ENCODE measurements around the gene CEP97.

Gene CEP97, protein sequence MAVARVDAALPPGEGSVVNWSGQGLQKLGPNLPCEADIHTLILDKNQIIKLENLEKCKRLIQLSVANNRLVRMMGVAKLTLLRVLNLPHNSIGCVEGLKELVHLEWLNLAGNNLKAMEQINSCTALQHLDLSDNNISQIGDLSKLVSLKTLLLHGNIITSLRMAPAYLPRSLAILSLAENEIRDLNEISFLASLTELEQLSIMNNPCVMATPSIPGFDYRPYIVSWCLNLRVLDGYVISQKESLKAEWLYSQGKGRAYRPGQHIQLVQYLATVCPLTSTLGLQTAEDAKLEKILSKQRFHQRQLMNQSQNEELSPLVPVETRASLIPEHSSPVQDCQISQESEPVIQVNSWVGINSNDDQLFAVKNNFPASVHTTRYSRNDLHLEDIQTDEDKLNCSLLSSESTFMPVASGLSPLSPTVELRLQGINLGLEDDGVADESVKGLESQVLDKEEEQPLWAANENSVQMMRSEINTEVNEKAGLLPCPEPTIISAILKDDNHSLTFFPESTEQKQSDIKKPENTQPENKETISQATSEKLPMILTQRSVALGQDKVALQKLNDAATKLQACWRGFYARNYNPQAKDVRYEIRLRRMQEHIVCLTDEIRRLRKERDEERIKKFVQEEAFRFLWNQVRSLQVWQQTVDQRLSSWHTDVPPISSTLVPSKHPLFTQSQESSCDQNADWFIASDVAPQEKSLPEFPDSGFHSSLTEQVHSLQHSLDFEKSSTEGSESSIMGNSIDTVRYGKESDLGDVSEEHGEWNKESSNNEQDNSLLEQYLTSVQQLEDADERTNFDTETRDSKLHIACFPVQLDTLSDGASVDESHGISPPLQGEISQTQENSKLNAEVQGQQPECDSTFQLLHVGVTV

DNA sequence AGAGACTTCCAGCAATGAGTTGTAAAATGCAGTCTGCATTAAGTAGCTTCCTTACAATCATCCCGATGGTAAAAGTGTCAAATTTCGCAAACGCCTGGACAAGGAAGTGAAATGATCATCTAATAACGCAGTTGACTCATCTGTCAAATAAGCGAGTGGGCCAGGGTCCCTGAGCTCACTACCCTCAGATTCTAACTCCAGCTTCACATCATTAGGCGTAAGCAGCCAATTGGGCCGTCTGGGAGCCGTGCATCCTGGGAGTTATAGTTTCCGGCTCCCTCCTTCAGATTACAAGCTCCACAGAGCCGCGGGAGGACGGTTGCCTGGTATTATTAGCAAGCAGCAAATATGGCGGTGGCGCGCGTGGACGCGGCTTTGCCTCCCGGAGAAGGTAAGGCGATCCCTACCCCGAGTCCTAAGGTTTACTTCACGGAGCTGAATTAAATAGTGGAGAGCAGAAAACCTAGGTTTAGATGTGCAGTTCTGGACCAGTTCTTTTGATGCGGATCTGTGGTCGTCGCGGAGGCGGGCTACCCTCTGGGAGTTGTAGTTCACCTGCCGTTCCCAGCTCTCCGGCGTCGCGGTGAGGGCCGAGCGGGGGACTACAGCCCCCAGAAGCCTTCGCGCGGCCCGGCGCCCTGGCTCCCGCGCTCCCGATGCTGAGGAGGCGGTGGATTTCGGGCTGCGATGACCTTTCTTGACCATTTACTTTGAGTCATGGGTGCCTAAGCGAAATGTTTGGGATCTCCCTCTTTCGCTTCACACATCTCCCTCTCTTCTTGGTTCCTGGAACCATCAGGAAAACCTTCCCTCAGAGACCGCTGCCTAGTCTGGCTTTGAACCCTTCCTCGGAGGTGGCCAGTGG, at the start of gene CEP97:
Gene CEP97, plus strand, starts transcription at position 286 of the 865 bp plus-strand sequence. Its CDS starts 63 bp downstream, at position 349.
- TF ChIP-seq ZFP3 (CRISPR knock-in tag; IDR thresholded peaks at IDR 0.05) (0 out of 2 replicates have a peak, but pooled peaks have one; percentile 43), ARNTL (CRISPR knock-in tag; IDR thresholded peaks at IDR 0.05; ENCODE audit: borderline replicate concordance, low read depth) (no peak)
- peak; percentile 98 for ATAC-seq

- peak; percentile 96 for TF ChIP-seq ZFP3 (CRISPR knock-in tag; IDR thresholded peaks at IDR 0.05)
- TF ChIP-seq OSR1 (CRISPR knock-in tag; IDR thresholded peaks at IDR 0.05), result no peak
Measured at GRCh38 chr3:101675709-101676215, 48.7 kb upstream of the CEP97 start.

DNA sequence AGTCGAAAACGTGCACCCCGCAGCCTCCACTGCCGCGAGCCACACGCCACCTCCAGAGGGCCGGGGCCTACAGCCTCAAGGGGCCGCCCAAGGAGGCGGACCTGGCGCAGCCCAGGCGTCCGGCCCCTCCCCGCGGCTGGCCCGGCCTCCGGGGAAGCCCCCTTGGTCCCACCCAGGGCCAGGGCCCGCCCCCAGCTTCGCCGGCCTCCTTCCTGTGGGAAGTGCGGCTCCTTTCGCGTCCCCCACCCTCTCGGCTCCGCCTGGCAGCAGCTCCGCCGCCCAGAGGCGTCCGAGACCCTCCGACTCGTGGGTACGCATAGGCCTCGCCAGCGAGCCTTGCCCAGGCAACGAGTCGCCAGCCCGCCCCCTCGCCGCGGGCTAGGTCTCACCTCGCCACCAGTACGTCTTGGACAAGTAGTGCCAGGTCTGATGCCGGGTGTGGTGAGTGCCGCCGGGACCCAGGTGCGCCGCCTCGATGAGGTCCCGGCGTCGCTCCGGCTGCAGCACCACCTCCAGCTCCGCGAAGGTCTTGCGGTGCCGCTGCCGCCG, 48.1 kb upstream of the CEP97 start:
- peak; percentile 90 for ATAC-seq
- no peak for TF ChIP-seq SNAI2 (CRISPR knock-in tag; IDR thresholded peaks at IDR 0.05)
- no peak for TF ChIP-seq ISL1 (CRISPR knock-in tag; IDR thresholded peaks at IDR 0.05)
- no peak for TF ChIP-seq TSHZ2 (CRISPR knock-in tag; IDR thresholded peaks at IDR 0.05)
- TF ChIP-seq POU6F1 (CRISPR knock-in tag; IDR thresholded peaks at IDR 0.05; ENCODE audit: borderline replicate concordance, low read depth), result no peak
- TF ChIP-seq ARNTL (CRISPR knock-in tag; IDR thresholded peaks at IDR 0.05; ENCODE audit: borderline replicate concordance, low read depth), result no peak
- TF ChIP-seq CREB5 (CRISPR knock-in tag; IDR thresholded peaks at IDR 0.05; ENCODE audit: low read depth), result no peak
- no peak for TF ChIP-seq BACH2 (CRISPR knock-in tag; IDR thresholded peaks at IDR 0.05; ENCODE audit: borderline replicate concordance)
- no peak for TF ChIP-seq TCF4 (CRISPR knock-in tag; IDR thresholded peaks at IDR 0.05; ENCODE audit: borderline replicate concordance)
- TF ChIP-seq ZNF70 (CRISPR knock-in tag; IDR thresholded peaks at IDR 0.05), result no peak
- no peak for TF ChIP-seq ZC3H10 (CRISPR knock-in tag; IDR thresholded peaks at IDR 0.05)
- TF ChIP-seq GLIS3 (CRISPR knock-in tag; IDR thresholded peaks at IDR 0.05), result no peak
- no peak for TF ChIP-seq ZNF565 (CRISPR knock-in tag; conservative IDR thresholded peaks at IDR 0.05; ENCODE audit: low read depth)
- no peak for TF ChIP-seq ESRRG (CRISPR knock-in tag; IDR thresholded peaks at IDR 0.05)
- TF ChIP-seq, protein P1, sequence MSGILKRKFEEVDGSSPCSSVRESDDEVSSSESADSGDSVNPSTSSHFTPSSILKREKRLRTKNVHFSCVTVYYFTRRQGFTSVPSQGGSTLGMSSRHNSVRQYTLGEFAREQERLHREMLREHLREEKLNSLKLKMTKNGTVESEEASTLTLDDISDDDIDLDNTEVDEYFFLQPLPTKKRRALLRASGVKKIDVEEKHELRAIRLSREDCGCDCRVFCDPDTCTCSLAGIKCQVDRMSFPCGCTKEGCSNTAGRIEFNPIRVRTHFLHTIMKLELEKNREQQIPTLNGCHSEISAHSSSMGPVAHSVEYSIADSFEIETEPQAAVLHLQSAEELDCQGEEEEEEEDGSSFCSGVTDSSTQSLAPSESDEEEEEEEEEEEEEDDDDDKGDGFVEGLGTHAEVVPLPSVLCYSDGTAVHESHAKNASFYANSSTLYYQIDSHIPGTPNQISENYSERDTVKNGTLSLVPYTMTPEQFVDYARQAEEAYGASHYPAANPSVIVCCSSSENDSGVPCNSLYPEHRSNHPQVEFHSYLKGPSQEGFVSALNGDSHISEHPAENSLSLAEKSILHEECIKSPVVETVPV (CRISPR knock-in tag; IDR thresholded peaks at IDR 0.05), result no peak

More at GRCh38 chr3:101675709-101676215, 48.7 kb upstream of the CEP97 start:
- ATAC-seq, result no peak
